Natural killer cell (primary cell): ENCODE measurements around the gene MAP3K20. TPM values are rescaled to one million over a fixed set of nuclear protein-coding genes. Genes with fewer than 3 reads are reported as not detected.
"Not testable (repeated sequence)": the region's sequence is repeated elsewhere in the genome, so short reads cannot be mapped to it uniquely, and the experiment has no call there.

Source experiments
- ATAC-seq, 3 donors: fragments of 150-1000 bp in 2 of 3; fragments of 200-7000 bp in 1 of 3; cut with Tn5 transposase; 1 replicate in 1 of 3; 2 replicates in 2 of 3; pipeline ENCODE4 v1.10.0; 2021; ENCODE audit warnings: mild to moderate bottlenecking in 2 of 3, moderate library complexity in 2 of 3
- DNase-seq, 2 donors: peaks; one replicate each; pipeline versions ENCODE4 v3.0.0 to v3.0.0-alpha.2; 2013 to 2021; ENCODE audit warnings: mixed read lengths in 1 of 2
- H3K27ac ChIP-seq: one replicate; pipeline ENCODE4 v1.5.1; 2013; ENCODE audit warnings: mild to moderate bottlenecking, low read length
- H3K27me3 ChIP-seq: one replicate; pipeline ENCODE4 v1.6.1; 2013; ENCODE audit warnings: low read length; ENCODE audit not compliant: control insufficient read depth, insufficient read depth
- H3K36me3 ChIP-seq: one replicate; pipeline ENCODE4 v1.6.1; 2013; ENCODE audit warnings: low read length; ENCODE audit not compliant: control insufficient read depth, insufficient read depth
- H3K4me1 ChIP-seq: one replicate; pipeline ENCODE4 v1.6.1; 2013; ENCODE audit warnings: low read length; ENCODE audit not compliant: control insufficient read depth, insufficient read depth
- H3K4me3 ChIP-seq: one replicate; pipeline ENCODE4 v1.5.1; 2013; ENCODE audit warnings: low read length
- H3K9me3 ChIP-seq: one replicate; pipeline ENCODE4 v1.6.1; 2013; ENCODE audit warnings: low read length; ENCODE audit not compliant: control insufficient read depth, insufficient read depth
- H3K27ac Mint-ChIP-seq, 2 donors: one replicate each; pipeline ENCODE4 v1.8.0; 2022; ENCODE audit warnings: mild to moderate bottlenecking in 2 of 2, mixed read lengths in 2 of 2, moderate library complexity in 1 of 2
- H3K27me3 Mint-ChIP-seq, 2 donors: one replicate each; pipeline ENCODE4 v1.8.0; 2022; ENCODE audit warnings: low read depth in 2 of 2, mixed read lengths in 2 of 2
- H3K36me3 Mint-ChIP-seq: one replicate; pipeline ENCODE4 v1.8.0; 2022; ENCODE audit warnings: mixed read lengths
- H3K4me1 Mint-ChIP-seq, 2 donors: one replicate each; pipeline ENCODE4 v1.8.0; 2022; ENCODE audit warnings: mixed read lengths in 2 of 2
- H3K4me3 Mint-ChIP-seq: one replicate; pipeline ENCODE4 v1.8.0; 2022; ENCODE audit warnings: mild to moderate bottlenecking, moderate library complexity, mixed read lengths
- H3K9me3 Mint-ChIP-seq, 2 donors: one replicate each; pipeline ENCODE4 v1.8.0; 2022; ENCODE audit warnings: mixed read lengths in 2 of 2
- CTCF ChIP-seq: fragments of 200-600 bp; IDR thresholded peaks from one replicate; pipeline ENCODE4 v1.8.0; 2022; ENCODE audit warnings: antibody characterized with exemption
- WGBS: methylation state at CpG from one replicate; pipeline ENCODE4 v1.1.7; 2013; ENCODE audit warnings: missing lambda C conversion rate; ENCODE audit not compliant: insufficient coverage; 5-methylcytosine and 5-hydroxymethylcytosine counted together
- intact Hi-C: fragments of 100-400 bp; cut with micrococcal nuclease; formaldehyde crosslinking; loops from one replicate; pipeline ENCODE4 v1.14.2; 2022
- total RNA-seq, 4 donors: library from RNA; stranded (reverse); fragments of 120-200 nt in 1 of 4; gene quantifications; one replicate each; pipeline versions ENCODE4 v1.2.3 to v1.2.4, GENCODE V29; 2013 to 2022

Gene MAP3K20
- total RNA-seq, 3 donors from 2014 or later (not counting 1 experiment from before 2014, with no cell fraction given) = 1.6 to 3.0 (median 2.5) TPM

DNA sequence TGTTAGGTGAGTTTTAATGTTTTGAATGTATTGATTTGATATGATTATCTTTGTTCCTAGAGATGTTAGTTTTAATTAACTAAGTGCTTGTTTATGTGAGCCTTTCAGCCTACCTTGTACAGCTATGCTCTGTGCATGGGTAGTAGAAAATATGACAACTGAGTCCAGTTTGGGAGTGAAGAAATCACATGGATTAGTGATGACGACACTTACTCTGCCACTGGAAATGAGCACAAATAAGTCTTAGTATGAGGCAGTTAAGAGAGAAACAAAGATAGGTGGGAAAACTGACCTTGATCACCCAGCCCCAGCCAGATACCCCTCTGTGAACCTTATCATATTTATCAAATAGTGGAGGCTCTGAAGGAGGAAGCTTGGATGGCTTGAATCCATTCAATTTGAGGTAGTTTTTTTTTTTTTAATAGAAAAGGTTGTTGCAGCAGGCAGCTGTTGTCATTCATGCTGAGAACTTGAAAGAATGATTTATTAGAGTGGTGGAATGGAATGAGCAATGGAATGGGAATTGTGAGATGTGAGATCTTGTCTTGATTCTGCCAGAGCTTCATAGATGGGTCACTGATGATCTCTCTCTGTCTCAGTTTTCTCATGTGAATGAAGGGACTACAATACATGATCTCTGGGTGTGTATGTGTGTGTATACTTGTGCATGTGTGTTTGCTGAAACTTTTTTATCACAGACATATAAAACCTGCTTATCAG lies 96.4 kb downstream of the MAP3K20 start:
- intact Hi-C loops = no loop called here
- no peak overlapping the region for H3K4me3 ChIP-seq
- no peak for TF ChIP-seq CTCF

DNA sequence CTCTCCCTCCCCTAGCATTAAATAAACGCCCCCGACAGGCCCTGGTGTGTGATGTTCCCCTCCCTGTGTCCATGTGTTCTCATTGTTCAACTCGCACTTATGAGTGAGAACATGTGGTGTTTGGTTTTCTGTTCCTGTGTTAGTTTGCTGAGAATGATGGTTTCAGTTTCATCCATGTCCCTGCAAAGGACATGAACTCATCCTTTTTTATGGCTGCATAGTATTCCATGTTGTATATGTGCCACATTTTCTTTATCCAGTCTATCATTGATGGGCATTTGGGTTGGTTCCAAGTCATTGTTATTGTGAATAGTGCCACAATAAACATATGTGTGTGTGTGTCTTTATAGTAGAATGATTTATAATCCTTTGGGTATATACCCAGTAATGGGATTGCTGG lies 98.7 kb downstream of the MAP3K20 start:
- ATAC-seq, H3K27ac Mint-ChIP-seq, H3K4me1 ChIP-seq, H3K27me3 Mint-ChIP-seq, H3K27me3 ChIP-seq, H3K27ac ChIP-seq, H3K4me1 Mint-ChIP-seq, H3K36me3 Mint-ChIP-seq, intact Hi-C loops, DNase-seq, H3K4me3 ChIP-seq, H3K9me3 ChIP-seq, H3K4me3 Mint-ChIP-seq, H3K36me3 ChIP-seq, H3K9me3 Mint-ChIP-seq: not testable (repeated sequence)
- no CpG with 5 or more reads among the region's 3 CpGs for WGBS

More for the DNA sequence above, 96.4 kb downstream of the MAP3K20 start:
- H3K27me3 Mint-ChIP-seq = no peaks in the 10 kb centered on the region
- no peak overlapping the region for H3K4me3 Mint-ChIP-seq
- H3K27ac ChIP-seq = no peak overlapping the region
- DNase-seq (no peak), ATAC-seq (no peak)
- WGBS = no CpG with 5 or more reads among the region's 1 CpG
- no peaks in the 10 kb centered on the region for H3K9me3 ChIP-seq
- H3K36me3 Mint-ChIP-seq = no peaks in the 10 kb centered on the region
- H3K4me1 Mint-ChIP-seq = no peaks in the 10 kb centered on the region
- no peaks in the 10 kb centered on the region for H3K36me3 ChIP-seq
- no peaks in the 10 kb centered on the region for H3K4me1 ChIP-seq
- no peaks in the 10 kb centered on the region for H3K27me3 ChIP-seq
- no peak overlapping the region for H3K27ac Mint-ChIP-seq
- H3K9me3 Mint-ChIP-seq = no peaks in the 10 kb centered on the region

- DNase-seq (no peak), ATAC-seq (no peak)
- no peak overlapping the region for H3K27ac ChIP-seq
- H3K4me1 Mint-ChIP-seq = no peaks in the 10 kb centered on the region
- H3K27ac Mint-ChIP-seq = no peak overlapping the region
- no peaks in the 10 kb centered on the region for H3K27me3 ChIP-seq
- no peaks in the 10 kb centered on the region for H3K27me3 Mint-ChIP-seq
- no peaks in the 10 kb centered on the region for H3K9me3 Mint-ChIP-seq
- no peaks in the 10 kb centered on the region for H3K36me3 Mint-ChIP-seq
- H3K4me3 Mint-ChIP-seq = no peak overlapping the region
- WGBS = 88% methylated on average over 2 of the region's 3 CpGs
- H3K36me3 ChIP-seq = no peaks in the 10 kb centered on the region
- H3K9me3 ChIP-seq = no peaks in the 10 kb centered on the region
- H3K4me1 ChIP-seq = no peaks in the 10 kb centered on the region
- no peak overlapping the region for H3K4me3 ChIP-seq
- TF ChIP-seq CTCF = no peak
- intact Hi-C loops = no loop called here
Observed at GRCh38 chr2:173175222-173175621, 99.6 kb downstream of the MAP3K20 start.

- Mint-ChIP-seq H3K27me3 (no peaks in the 10 kb centered on the region), H3K27ac (no peak overlapping the region), H3K4me1 (no peaks in the 10 kb centered on the region), H3K9me3 (no peaks in the 10 kb centered on the region), H3K4me3 (no peak overlapping the region), H3K36me3 (no peaks in the 10 kb centered on the region)
- H3K9me3 ChIP-seq = no peaks in the 10 kb centered on the region
- H3K36me3 ChIP-seq = no peaks in the 10 kb centered on the region
- no peaks in the 10 kb centered on the region for H3K27me3 ChIP-seq
- intact Hi-C loops = no loop called here
- 100% methylated on average over 2 of the region's 2 CpGs for WGBS
- TF ChIP-seq CTCF = no peak
- no peak overlapping the region for H3K27ac ChIP-seq
- H3K4me3 ChIP-seq = no peak overlapping the region
- DNase-seq (no peak), ATAC-seq (no peak)
- H3K4me1 ChIP-seq = no peaks in the 10 kb centered on the region
Observed at GRCh38 chr2:173181982-173182381, 106.3 kb downstream of the MAP3K20 start.
